Stomach (tissue), 9 donors: ENCODE measurements around the gene KLHL40. TPM values are rescaled to one million over a fixed set of nuclear protein-coding genes. Genes with fewer than 3 reads are reported as not detected.

ENCODE experiments used
- DNase-seq, 2 donors: peaks; one replicate each; pipeline versions ENCODE4 v3.0.0 to v3.0.0-alpha.2; 2013 to 2019
- H3K27ac ChIP-seq, 5 donors: fragments of 200-600 bp in 4 of 5; sonication (generic) in 4 of 5; one replicate each; pipeline ENCODE4 v1.5.1; 2013 to 2019; ENCODE audit warnings: mild to moderate bottlenecking in 1 of 5, moderate library complexity in 1 of 5
- H3K27me3 ChIP-seq, 3 donors: fragments of 200-600 bp; sonication (generic); one replicate each; pipeline ENCODE4 v1.5.1; 2017 to 2019; ENCODE audit warnings: mixed run types in 1 of 3
- H3K36me3 ChIP-seq, 4 donors: fragments of 200-600 bp; sonication (generic); 1 replicate in 3 of 4; 2 replicates in 1 of 4; pipeline ENCODE4 v1.5.1; 2016 to 2019
- H3K4me1 ChIP-seq, 4 donors: fragments of 200-600 bp; sonication (generic); one replicate each; pipeline ENCODE4 v1.5.1; 2016 to 2019
- H3K4me3 ChIP-seq, 4 donors: fragments of 200-600 bp; sonication (generic) in 3 of 4; one replicate each; pipeline ENCODE4 v1.5.1; 2016 to 2019; ENCODE audit warnings: mild to moderate bottlenecking in 1 of 4
- H3K9me3 ChIP-seq, 4 donors: fragments of 200-600 bp; sonication (generic); one replicate each; pipeline ENCODE4 v1.5.1; 2016 to 2019
- EP300 ChIP-seq: sonication (generic); formaldehyde crosslinking; IDR thresholded peaks from one replicate; pipeline ENCODE4 v1.6.1; 2017; ENCODE audit warnings: antibody characterized with exemption
- POLR2A ChIP-seq, 4 donors: fragments of 450-650 bp; IDR thresholded peaks; one replicate each; pipeline ENCODE4 v1.6.1; 2016; ENCODE audit warnings: antibody characterized with exemption in 4 of 4, control low read depth in 2 of 4, mild to moderate bottlenecking in 1 of 4, moderate library complexity in 1 of 4
- POLR2AphosphoS5 ChIP-seq, 3 donors: sonication (generic); formaldehyde crosslinking; IDR thresholded peaks; one replicate each; pipeline ENCODE4 v1.6.1; 2016; ENCODE audit warnings: antibody characterized with exemption in 3 of 3
- WGBS, 5 donors: extraction: QIAGEN DNeasy Blood & Tissue Kit in 3 of 5; methylation state at CpG; one replicate each; pipeline versions ENCODE4 v1.1.5 to v1.1.7; 2013 to 2018; 5-methylcytosine and 5-hydroxymethylcytosine counted together
- intact Hi-C: fragments of 100-400 bp; cut with DNase I; formaldehyde crosslinking; loops from one replicate; pipeline ENCODE4 v1.15.1; 2023; ENCODE audit warnings: low total_unique reads
- polyA plus RNA-seq, 3 donors: library from polyadenylated mRNA; stranded (reverse); fragments of 200-250 nt; gene quantifications; one replicate each; pipeline ENCODE4 v1.2.3, GENCODE V29; 2013
- total RNA-seq, 5 donors: library from RNA; depleted of rRNA; stranded (reverse); fragments of >200 nt; gene quantifications; one replicate each; pipeline versions ENCODE4 v1.1.0 to v1.2.3, GENCODE V29; 2014 to 2016
- TF ChIP-seq, protein P1 (sequence below), 7 experiments: fragments of 450-650 bp in 4 of 7; fragments of 200-600 bp in 3 of 7; sonication (generic) in 3 of 7; IDR thresholded peaks; one replicate each; pipeline ENCODE4 v1.5.1; 2016 to 2019; ENCODE audit warnings: antibody characterized with exemption in 7 of 7, control low read depth in 2 of 7, mild to moderate bottlenecking in 1 of 7
- donor health status: healthy with polysubstance abuse.
- donor health status: Bipolar disorder and iron deficiency.
- donor health status: healthy.

KLHL40 gene
- total and polyA plus RNA-seq, 8 donors, result 0.05 to 2.0 (median 0.18) TPM; not detected in 5

DNA sequence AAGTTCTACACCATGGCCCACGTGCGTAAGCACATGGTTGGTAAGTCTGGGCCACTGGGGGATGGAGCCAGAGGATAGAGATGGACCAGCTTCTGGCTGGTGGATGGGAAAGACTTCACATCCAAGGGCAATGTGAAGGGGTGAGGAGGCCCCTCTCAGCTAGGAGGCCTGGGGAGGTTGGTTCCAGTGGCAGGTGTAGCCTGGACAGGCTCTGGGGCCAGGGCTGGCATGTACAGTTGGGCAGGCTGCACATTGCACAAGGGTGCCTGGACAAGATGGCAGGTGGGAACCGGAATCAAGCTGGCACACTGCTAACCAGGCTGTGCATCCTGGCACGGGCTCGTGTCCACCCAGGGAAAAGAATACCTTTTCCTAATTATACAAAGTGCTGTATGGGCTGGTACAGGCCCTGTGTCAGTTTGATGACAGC lies 23.7 kb upstream of the KLHL40 start:
- WGBS, 5 donors, result 90 to 97% (median 95%) methylated on average over 5 of the region's 5 CpGs
- no peaks in the 10 kb centered on the region for H3K9me3 ChIP-seq
- H3K27ac ChIP-seq, result no peak overlapping the region
- intact Hi-C loops, result no loop called here
- peaks cover under 1 to 49% (median 27%) of the 10 kb centered on the region in 4 donors for H3K4me1 ChIP-seq
- no peak overlapping the region for H3K4me3 ChIP-seq
- no peaks in the 10 kb centered on the region for H3K27me3 ChIP-seq
- no peak for DNase-seq
- no peak for TF ChIP-seq POLR2AphosphoS5 (IDR thresholded peaks at IDR 0.05)
- TF ChIP-seq POLR2A (IDR thresholded peaks at IDR 0.05), result no peak
- TF ChIP-seq, protein P1, sequence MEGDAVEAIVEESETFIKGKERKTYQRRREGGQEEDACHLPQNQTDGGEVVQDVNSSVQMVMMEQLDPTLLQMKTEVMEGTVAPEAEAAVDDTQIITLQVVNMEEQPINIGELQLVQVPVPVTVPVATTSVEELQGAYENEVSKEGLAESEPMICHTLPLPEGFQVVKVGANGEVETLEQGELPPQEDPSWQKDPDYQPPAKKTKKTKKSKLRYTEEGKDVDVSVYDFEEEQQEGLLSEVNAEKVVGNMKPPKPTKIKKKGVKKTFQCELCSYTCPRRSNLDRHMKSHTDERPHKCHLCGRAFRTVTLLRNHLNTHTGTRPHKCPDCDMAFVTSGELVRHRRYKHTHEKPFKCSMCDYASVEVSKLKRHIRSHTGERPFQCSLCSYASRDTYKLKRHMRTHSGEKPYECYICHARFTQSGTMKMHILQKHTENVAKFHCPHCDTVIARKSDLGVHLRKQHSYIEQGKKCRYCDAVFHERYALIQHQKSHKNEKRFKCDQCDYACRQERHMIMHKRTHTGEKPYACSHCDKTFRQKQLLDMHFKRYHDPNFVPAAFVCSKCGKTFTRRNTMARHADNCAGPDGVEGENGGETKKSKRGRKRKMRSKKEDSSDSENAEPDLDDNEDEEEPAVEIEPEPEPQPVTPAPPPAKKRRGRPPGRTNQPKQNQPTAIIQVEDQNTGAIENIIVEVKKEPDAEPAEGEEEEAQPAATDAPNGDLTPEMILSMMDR (IDR thresholded peaks at IDR 0.05), result no peak
- no peak for TF ChIP-seq EP300
- H3K36me3 ChIP-seq, result peaks cover 11 to 63% (median 38%) of the 10 kb centered on the region in 4 donors

DNA sequence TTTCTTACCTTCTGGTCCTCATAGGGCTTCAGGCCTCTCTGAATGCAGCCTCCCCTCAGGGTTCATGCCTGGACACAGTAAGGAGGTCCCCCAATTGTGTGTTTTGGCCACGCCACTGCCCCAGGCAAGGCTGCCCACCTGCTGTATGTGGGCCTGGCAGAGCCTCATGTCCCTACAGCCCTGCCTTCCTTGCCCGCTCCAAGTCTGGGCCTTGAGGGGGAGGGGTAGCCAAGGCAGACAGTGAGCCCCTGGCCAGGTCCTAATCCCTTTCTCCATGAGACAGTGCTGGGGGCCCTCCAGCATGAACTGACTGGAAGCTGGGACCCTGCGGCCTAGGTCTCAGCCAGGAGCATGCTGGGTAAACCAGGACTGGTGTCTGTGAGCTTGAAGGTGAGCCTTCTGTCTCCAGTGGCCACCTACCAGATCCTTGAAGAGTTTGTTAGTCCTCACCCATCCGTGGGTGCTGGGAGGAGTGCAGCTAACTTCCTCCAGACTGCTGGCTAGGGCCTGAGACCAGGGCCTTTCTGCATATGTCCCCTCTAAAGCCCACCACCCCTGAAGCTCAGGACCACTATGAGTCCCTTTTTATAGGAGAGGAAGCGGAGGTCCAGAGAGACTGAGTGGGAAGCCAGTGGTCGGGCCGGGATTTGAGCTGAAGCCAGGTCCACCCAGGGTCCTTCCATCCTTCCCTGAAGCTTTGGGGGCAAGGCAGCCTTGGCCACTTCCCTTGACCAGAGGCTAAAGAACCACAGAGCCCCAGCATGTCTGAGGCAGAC lies 23.1 kb upstream of the KLHL40 start:
- no peak for DNase-seq
- no peaks in the 10 kb centered on the region for H3K9me3 ChIP-seq
- intact Hi-C loops, result no loop called here
- H3K36me3 ChIP-seq, result peaks cover 11 to 62% (median 38%) of the 10 kb centered on the region in 4 donors
- no peak overlapping the region for H3K27ac ChIP-seq
- WGBS, 5 donors, result 78 to 89% (median 86%) methylated on average over 6 to 7 of the region's 7 CpGs
- H3K4me1 ChIP-seq, result peaks cover 7 to 48% (median 29%) of the 10 kb centered on the region in 4 donors
- no peak overlapping the region for H3K4me3 ChIP-seq
- TF ChIP-seq, protein P1 (IDR thresholded peaks at IDR 0.05), result no peak
- TF ChIP-seq POLR2AphosphoS5 (IDR thresholded peaks at IDR 0.05) (no peak), POLR2A (IDR thresholded peaks at IDR 0.05) (no peak), EP300 (no peak)
- H3K27me3 ChIP-seq, result no peaks in the 10 kb centered on the region

DNA sequence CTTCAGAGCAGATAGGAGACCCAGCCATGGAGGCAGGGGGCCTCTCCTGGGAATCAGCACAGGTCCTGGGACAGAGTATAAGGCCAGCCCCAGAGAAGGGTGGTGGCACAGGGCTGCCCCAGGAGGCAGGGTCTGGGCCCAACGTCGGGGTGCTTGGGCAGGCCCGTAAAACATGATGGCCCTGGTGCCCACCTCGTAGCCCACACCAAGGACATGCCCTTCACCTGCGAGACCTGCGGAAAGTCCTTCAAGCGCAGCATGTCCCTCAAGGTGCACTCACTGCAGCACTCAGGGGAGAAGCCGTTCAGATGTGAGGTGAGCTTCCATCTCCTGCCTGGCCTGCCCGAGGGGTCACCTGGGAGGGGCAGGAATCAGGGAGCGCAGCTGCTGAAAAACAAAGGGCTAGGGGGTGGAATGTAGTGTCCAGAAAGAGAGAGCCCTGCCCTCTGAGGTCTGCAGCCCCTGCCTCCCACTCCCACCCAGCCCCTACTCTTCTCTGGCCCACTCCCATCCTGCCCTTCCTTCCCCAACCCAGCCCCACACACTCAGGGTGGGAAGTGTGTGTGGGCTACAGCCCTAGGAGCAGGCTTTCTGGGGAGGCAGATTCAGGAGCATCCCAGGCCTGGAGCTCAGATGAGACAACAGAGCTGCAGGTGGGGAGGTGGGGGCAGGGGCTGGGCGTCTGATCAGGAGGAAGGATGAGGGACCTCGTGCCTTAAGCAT lies 22.4 kb upstream of the KLHL40 start:
- Histone ChIP-seq H3K36me3 (peaks cover 10 to 55% (median 33%) of the 10 kb centered on the region in 4 donors), H3K27ac (no peak overlapping the region), H3K27me3 (no peaks in the 10 kb centered on the region), H3K9me3 (no peaks in the 10 kb centered on the region), H3K4me1 (peaks cover 10 to 53% (median 32%) of the 10 kb centered on the region in 4 donors), H3K4me3 (no peak overlapping the region)
- DNase-seq, result no peak
- TF ChIP-seq EP300 (no peak), POLR2A (IDR thresholded peaks at IDR 0.05) (no peak), POLR2AphosphoS5 (IDR thresholded peaks at IDR 0.05) (no peak)
- TF ChIP-seq, protein P1 (IDR thresholded peaks at IDR 0.05), result no peak
- 80 to 87% (median 81%) methylated on average over 8 to 12 of the region's 12 CpGs for WGBS, 5 donors
- intact Hi-C loops, result no loop called here

DNA sequence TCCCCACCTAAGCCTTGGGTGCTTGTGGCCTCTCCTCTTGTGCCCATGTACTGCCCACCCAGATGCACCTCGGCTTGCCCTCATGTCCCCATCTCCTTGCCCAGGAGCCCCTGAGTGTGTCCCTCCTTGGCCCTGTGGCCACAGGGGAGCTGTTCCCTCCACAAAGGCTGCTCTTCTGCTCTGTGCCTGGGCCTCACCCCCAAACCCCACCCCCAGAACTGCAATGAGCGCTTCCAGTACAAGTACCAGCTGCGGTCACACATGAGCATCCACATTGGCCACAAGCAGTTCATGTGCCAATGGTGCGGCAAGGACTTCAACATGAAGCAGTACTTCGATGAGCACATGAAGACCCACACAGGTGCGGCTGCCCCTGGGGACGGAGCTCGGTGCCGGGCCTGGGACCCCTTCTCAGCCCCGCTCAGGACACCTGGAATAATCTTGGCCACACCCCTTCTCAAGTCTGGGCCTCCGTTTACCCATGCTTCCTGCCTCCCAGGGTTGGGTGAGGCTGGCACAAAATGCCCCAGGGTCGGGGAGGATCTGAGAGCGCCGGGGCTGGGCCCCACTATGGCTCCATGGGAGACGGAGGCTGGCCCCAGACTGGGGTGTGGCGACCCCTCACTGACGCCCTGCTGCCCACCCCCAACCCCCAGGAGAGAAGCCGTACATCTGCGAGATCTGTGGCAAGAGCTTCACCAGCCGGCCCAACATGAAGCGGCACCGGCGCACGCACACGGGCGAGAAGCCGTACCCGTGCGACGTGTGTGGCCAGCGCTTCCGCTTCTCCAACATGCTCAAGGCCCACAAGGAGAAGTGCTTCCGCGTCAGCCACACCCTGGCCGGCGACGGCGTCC lies 21.5 kb upstream of the KLHL40 start:
- H3K4me1 ChIP-seq, result peaks cover 10 to 53% (median 31%) of the 10 kb centered on the region in 4 donors
- WGBS, 5 donors, result 79 to 91% (median 87%) methylated on average over 4 to 38 of the region's 38 CpGs
- DNase-seq, result no peak
- H3K4me3 ChIP-seq, result no peak overlapping the region
- H3K36me3 ChIP-seq, result peaks cover 2 to 47% (median 25%) of the 10 kb centered on the region in 4 donors
- no peaks in the 10 kb centered on the region for H3K9me3 ChIP-seq
- no peak for TF ChIP-seq EP300
- no peak for TF ChIP-seq POLR2AphosphoS5 (IDR thresholded peaks at IDR 0.05)
- TF ChIP-seq, protein P1 (IDR thresholded peaks at IDR 0.05), result no peak
- TF ChIP-seq POLR2A (IDR thresholded peaks at IDR 0.05), result no peak
- peak overlapping the region in 1 of 5 donors; percentile 24 for H3K27ac ChIP-seq
- intact Hi-C loops, result no loop called here
- no peaks in the 10 kb centered on the region for H3K27me3 ChIP-seq
